HG03378 (cell line): ENCODE results near the gene GOLGA8N.

Experiments
- ATAC-seq: cut with Tn5 transposase; IDR thresholded peaks from one replicate; pipeline ENCODE4 v1.9.1; 2021; ENCODE audit warnings: mild to moderate bottlenecking, moderate library complexity; ENCODE audit not compliant: unreplicated experiment

Gene GOLGA8N

GRCh38 chr15:32649342-32649741, 56.1 kb downstream of the GOLGA8N start:
- no peak for ATAC-seq

- no peak for ATAC-seq
Measured at GRCh38 chr15:32651229-32651837, 58.1 kb downstream of the GOLGA8N start.

- no peak for ATAC-seq
Measured at GRCh38 chr15:32652178-32652577, 58.9 kb downstream of the GOLGA8N start.

- ATAC-seq = no peak
Measured at GRCh38 chr15:32656091-32656490, 62.8 kb downstream of the GOLGA8N start.

GRCh38 chr15:32656496-32656895, 63.2 kb downstream of the GOLGA8N start:
- ATAC-seq = no peak
